ENCODE measurements around the gene ACOT8.

DNA sequence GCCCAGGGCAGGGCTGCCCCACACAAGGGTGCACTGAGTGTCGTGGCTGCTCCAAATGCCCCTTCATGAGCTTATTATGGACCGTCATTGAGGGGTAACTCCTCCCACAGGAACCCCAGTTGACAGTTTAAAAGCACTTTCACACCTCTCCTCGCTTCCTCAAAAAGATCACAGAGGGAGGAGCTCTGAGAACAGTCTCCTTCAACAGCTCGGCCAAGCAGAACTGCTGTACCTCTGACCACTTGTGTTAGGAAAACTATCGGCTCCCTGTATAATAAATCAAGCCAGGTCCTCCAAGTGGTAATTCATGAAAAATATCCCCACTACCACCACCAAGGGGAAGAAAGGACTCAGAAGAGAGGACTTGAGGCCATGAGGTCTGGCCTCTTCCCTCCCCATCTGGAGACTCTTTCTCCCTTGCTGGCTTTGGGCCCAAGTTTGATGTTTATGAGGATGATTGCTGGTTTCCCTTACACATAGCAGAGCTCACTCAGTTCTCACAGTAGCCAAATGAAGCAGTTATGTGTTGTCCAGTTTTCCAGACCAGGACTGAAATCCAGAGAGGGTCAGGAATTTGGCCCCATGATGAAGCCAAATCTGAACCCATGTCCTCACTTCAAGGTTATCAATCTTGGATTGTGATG lies 14.9 kb downstream of the ACOT8 start:
- TF ChIP-seq, protein P1, sequence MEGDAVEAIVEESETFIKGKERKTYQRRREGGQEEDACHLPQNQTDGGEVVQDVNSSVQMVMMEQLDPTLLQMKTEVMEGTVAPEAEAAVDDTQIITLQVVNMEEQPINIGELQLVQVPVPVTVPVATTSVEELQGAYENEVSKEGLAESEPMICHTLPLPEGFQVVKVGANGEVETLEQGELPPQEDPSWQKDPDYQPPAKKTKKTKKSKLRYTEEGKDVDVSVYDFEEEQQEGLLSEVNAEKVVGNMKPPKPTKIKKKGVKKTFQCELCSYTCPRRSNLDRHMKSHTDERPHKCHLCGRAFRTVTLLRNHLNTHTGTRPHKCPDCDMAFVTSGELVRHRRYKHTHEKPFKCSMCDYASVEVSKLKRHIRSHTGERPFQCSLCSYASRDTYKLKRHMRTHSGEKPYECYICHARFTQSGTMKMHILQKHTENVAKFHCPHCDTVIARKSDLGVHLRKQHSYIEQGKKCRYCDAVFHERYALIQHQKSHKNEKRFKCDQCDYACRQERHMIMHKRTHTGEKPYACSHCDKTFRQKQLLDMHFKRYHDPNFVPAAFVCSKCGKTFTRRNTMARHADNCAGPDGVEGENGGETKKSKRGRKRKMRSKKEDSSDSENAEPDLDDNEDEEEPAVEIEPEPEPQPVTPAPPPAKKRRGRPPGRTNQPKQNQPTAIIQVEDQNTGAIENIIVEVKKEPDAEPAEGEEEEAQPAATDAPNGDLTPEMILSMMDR (IDR thresholded peaks at IDR 0.05), result no peak
- TF ChIP-seq POLR2A (IDR thresholded peaks at IDR 0.05), result no peak
